ENCODE data around the gene C20orf141.

C20orf141 gene

GRCh38 chr20:2799688-2800520, 14.9 kb upstream of the C20orf141 start:
- CTCF ChIA-PET = interaction anchor here (0.6 to 1.2 kb wide), 4 partner anchors 30 to 1597 kb away, joined by 3 read pairs; no protein-coding TSS in a partner anchor
- H3K9me3 ChIP-seq (ENCODE audit: control insufficient read depth, insufficient read depth, low read depth, low read length) = no peaks in the 10 kb centered on the region
- POLR2A ChIA-PET = interaction anchor here (1.3 kb wide), 1 partner anchor 10 kb away, joined by 3 read pairs; no protein-coding TSS in a partner anchor
- TF ChIP-seq OVOL3 (tag by site-specific recombination; IDR thresholded peaks at IDR 0.05) (no peak), IKZF3 (tag by site-specific recombination; IDR thresholded peaks at IDR 0.05) (no peak), ZNF48 (tag by site-specific recombination; IDR thresholded peaks at IDR 0.05) (no peak), ZNF133 (tag by site-specific recombination; IDR thresholded peaks at IDR 0.05) (no peak), ZNF843 (tag by site-specific recombination; IDR thresholded peaks at IDR 0.05) (no peak), ZFHX2 (tag by site-specific recombination; conservative IDR thresholded peaks at IDR 0.05) (no peak), ZNF394 (tag by site-specific recombination; IDR thresholded peaks at IDR 0.05; ENCODE audit: borderline replicate concordance) (no peak), GLIS1 (tag by site-specific recombination; IDR thresholded peaks at IDR 0.05) (no peak), ZNF37A (tag by site-specific recombination; IDR thresholded peaks at IDR 0.05) (no peak), ZNF513 (tag by site-specific recombination; IDR thresholded peaks at IDR 0.05) (no peak), KLF16 (tag by site-specific recombination; IDR thresholded peaks at IDR 0.05) (no peak)
- 0 out of 2 replicates have a peak, but pooled peaks cover 3% of the 10 kb centered on the region for H3K4me1 ChIP-seq (ENCODE audit: control insufficient read depth, insufficient read depth, low read length)
- H3K27ac ChIP-seq (ENCODE audit: extremely low read depth, low read depth, low read length) = no peak overlapping the region
- H3K4me3 ChIP-seq (ENCODE audit: low read depth, low read length) = peak overlapping the region; percentile 8
- peaks cover 0 to 17% of the 10 kb centered on the region in 2 experiments; a peak in 1 of 3 replicates for H3K36me3 ChIP-seq (ENCODE audit: control insufficient read depth in 2 of 2, insufficient read depth in 1 of 2, low read length in 2 of 2)

DNA sequence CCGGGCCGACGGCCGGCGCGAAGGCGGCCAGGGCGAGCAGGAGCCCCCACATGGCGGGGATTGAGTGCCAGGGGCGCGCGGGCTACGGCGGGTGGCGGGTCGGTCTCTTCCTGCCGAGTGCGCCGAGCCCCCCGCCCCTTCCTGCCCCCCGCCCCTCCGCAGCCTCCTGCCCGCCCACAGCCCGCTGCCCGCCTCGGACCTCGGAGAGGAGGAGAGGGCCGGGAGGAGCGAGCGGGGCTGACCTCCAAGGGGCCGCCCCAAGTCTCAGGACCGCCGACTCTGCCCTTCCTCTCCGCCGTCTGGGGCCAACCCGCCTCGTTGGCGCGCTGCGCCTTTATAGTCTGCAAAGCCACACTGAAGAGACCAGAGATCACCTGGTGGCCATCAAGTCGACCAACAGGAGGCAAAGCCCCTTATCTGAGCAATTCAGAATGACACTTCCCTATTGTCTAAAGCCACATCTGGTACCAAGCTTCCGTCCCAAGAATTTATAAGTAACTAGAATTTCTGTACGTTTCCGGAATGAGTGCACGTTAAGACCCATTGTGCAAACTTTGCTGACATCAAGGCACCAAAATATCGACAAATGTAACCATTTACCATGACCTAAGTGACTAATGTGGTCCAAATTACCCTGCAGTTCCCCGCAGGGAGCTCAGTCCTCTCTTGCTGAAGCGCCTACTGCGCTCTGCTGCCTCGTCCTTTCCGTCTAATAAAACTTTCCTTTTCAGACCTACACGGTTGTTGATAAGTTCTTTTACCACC, 14.1 kb upstream of the C20orf141 start, which contains the start of gene CPXM1:
Gene CPXM1 (minus strand): TSS at position 107 of the 765 bp plus-strand sequence. CDS start 55 bp downstream, at position 52.
- peaks cover 0 to 17% of the 10 kb centered on the region in 2 experiments; a peak in 1 of 3 replicates for H3K36me3 ChIP-seq (ENCODE audit: control insufficient read depth in 2 of 2, insufficient read depth in 1 of 2, low read length in 2 of 2)
- H3K9me3 ChIP-seq (ENCODE audit: control insufficient read depth, insufficient read depth, low read depth, low read length) = no peaks in the 10 kb centered on the region
- ChIA-PET POLR2A (interaction anchor here (1.3 kb wide), 1 partner anchor 10 kb away, joined by 3 read pairs; no protein-coding TSS in a partner anchor), CTCF (interaction anchor here (0.6 to 1.5 kb wide), 4 partner anchors 17 to 64 kb away, joined by 3 to 4 read pairs (median 4); no protein-coding TSS in a partner anchor)
- 0 out of 2 replicates have a peak, but pooled peaks cover 3% of the 10 kb centered on the region for H3K4me1 ChIP-seq (ENCODE audit: control insufficient read depth, insufficient read depth, low read length)
- H3K27ac ChIP-seq (ENCODE audit: extremely low read depth, low read depth, low read length) = no peak within 1 kb of the TSS
- peak within 1 kb of the TSS; percentile 24 for H3K4me3 ChIP-seq (ENCODE audit: low read depth, low read length)
- no peak for TF ChIP-seq ZNF585B (tag by site-specific recombination; IDR thresholded peaks at IDR 0.05)
- no peak for TF ChIP-seq ZNF223 (tag by site-specific recombination; IDR thresholded peaks at IDR 0.05)
- no peak for TF ChIP-seq ZNF514 (tag by site-specific recombination; IDR thresholded peaks at IDR 0.05)
- no peak for TF ChIP-seq ZNF792 (tag by site-specific recombination; IDR thresholded peaks at IDR 0.05)
- TF ChIP-seq ZNF626 (tag by site-specific recombination; IDR thresholded peaks at IDR 0.05) = no peak
- TF ChIP-seq ZNF473 (tag by site-specific recombination; IDR thresholded peaks at IDR 0.05) = no peak
- TF ChIP-seq ZFP3 (tag by site-specific recombination; IDR thresholded peaks at IDR 0.05; ENCODE audit: low read depth) = no peak
- no peak for TF ChIP-seq MZF1 (tag by site-specific recombination; IDR thresholded peaks at IDR 0.05; ENCODE audit: borderline replicate concordance)
- TF ChIP-seq, protein P1, sequence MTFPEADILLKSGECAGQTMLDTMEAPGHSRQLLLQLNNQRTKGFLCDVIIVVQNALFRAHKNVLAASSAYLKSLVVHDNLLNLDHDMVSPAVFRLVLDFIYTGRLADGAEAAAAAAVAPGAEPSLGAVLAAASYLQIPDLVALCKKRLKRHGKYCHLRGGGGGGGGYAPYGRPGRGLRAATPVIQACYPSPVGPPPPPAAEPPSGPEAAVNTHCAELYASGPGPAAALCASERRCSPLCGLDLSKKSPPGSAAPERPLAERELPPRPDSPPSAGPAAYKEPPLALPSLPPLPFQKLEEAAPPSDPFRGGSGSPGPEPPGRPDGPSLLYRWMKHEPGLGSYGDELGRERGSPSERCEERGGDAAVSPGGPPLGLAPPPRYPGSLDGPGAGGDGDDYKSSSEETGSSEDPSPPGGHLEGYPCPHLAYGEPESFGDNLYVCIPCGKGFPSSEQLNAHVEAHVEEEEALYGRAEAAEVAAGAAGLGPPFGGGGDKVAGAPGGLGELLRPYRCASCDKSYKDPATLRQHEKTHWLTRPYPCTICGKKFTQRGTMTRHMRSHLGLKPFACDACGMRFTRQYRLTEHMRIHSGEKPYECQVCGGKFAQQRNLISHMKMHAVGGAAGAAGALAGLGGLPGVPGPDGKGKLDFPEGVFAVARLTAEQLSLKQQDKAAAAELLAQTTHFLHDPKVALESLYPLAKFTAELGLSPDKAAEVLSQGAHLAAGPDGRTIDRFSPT (tag by site-specific recombination; IDR thresholded peaks at IDR 0.05) = no peak
- TF ChIP-seq, protein P2, sequence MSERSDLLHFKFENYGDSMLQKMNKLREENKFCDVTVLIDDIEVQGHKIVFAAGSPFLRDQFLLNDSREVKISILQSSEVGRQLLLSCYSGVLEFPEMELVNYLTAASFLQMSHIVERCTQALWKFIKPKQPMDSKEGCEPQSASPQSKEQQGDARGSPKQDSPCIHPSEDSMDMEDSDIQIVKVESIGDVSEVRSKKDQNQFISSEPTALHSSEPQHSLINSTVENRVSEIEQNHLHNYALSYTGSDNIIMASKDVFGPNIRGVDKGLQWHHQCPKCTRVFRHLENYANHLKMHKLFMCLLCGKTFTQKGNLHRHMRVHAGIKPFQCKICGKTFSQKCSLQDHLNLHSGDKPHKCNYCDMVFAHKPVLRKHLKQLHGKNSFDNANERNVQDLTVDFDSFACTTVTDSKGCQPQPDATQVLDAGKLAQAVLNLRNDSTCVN (tag by site-specific recombination; optimal IDR thresholded peaks at IDR 0.05) = no peak
- no peak for TF ChIP-seq ZNF596 (tag by site-specific recombination; IDR thresholded peaks at IDR 0.05)
- no peak for TF ChIP-seq ZBTB17 (tag by site-specific recombination; IDR thresholded peaks at IDR 0.05)
- TF ChIP-seq, protein P3, sequence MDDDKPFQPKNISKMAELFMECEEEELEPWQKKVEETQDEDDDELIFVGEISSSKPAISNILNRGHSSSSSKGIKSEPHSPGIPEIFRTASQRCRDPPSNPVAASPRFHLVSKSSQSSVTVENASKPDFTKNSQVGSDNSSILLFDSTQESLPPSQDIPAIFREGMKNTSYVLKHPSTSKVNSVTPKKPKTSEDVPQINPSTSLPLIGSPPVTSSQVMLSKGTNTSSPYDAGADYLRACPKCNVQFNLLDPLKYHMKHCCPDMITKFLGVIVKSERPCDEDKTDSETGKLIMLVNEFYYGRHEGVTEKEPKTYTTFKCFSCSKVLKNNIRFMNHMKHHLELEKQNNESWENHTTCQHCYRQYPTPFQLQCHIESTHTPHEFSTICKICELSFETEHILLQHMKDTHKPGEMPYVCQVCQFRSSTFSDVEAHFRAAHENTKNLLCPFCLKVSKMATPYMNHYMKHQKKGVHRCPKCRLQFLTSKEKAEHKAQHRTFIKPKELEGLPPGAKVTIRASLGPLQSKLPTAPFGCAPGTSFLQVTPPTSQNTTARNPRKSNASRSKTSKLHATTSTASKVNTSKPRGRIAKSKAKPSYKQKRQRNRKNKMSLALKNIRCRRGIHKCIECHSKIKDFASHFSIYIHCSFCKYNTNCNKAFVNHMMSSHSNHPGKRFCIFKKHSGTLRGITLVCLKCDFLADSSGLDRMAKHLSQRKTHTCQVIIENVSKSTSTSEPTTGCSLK (tag by site-specific recombination; IDR thresholded peaks at IDR 0.05) = no peak
- no peak for TF ChIP-seq MEIS1 (CRISPR knock-in tag; IDR thresholded peaks at IDR 0.05; ENCODE audit: borderline replicate concordance)
- no peak for TF ChIP-seq ZNF112 (tag by site-specific recombination; IDR thresholded peaks at IDR 0.05)
- TF ChIP-seq ZNF830 (tag by site-specific recombination; IDR thresholded peaks at IDR 0.05; ENCODE audit: low read depth) = no peak
